MM.1S (cell line): Measurements from ENCODE around the gene L3HYPDH.

Experiments used
- DNase-seq: peaks from one replicate; pipeline ENCODE4 v3.0.0-alpha.2; 2015
- H2AFZ ChIP-seq: fragments of 300-600 bp; sonication (generic); 2 replicates; pipeline ENCODE4 v1.6.0; 2016; ENCODE audit warnings: antibody characterized with exemption, low read length
- H3F3A ChIP-seq: fragments of 300-600 bp; sonication (generic); 2 replicates; pipeline ENCODE4 v1.6.1; 2016; ENCODE audit warnings: mild to moderate bottlenecking, antibody characterized with exemption, low read length, moderate library complexity, mixed read lengths; ENCODE audit not compliant: insufficient read depth
- H3K27ac ChIP-seq: fragments of 300-600 bp; sonication (generic); 2 replicates; pipeline ENCODE4 v1.5.1; 2016; ENCODE audit warnings: mild to moderate bottlenecking, low read length
- H3K27me3 ChIP-seq: fragments of 300-600 bp; sonication (generic); replicated peaks from 2 replicates; pipeline ENCODE4 v1.6.0; 2016; ENCODE audit warnings: low read length; ENCODE audit not compliant: insufficient read depth
- H3K36me3 ChIP-seq: fragments of 300-600 bp; sonication (generic); replicated peaks from 2 replicates; pipeline ENCODE4 v1.6.1; 2016; ENCODE audit warnings: mild to moderate bottlenecking, low read length, mixed read lengths; ENCODE audit not compliant: insufficient read depth
- H3K4me1 ChIP-seq: fragments of 300-600 bp; sonication (generic); 2 replicates; pipeline ENCODE4 v1.6.1; 2016; ENCODE audit warnings: low read length, mixed read lengths
- H3K4me2 ChIP-seq: fragments of 300-600 bp; sonication (generic); 2 replicates; pipeline ENCODE4 v1.6.0; 2016; ENCODE audit warnings: low read depth, low read length
- H3K4me3 ChIP-seq: fragments of 300-600 bp; sonication (generic); 2 replicates; pipeline ENCODE4 v1.5.1; 2016; ENCODE audit warnings: low read length, mixed read lengths
- H3K79me2 ChIP-seq: fragments of 300-600 bp; sonication (generic); 2 replicates; pipeline ENCODE4 v1.6.1; 2016; ENCODE audit warnings: mixed run types, low read length, mixed read lengths
- H3K9ac ChIP-seq: fragments of 300-600 bp; sonication (generic); 2 replicates; pipeline ENCODE4 v1.6.1; 2016; ENCODE audit warnings: low read length, mixed read lengths
- H3K9me2 ChIP-seq: fragments of 300-600 bp; sonication (generic); replicated peaks from 2 replicates; pipeline ENCODE4 v1.6.1; 2016; ENCODE audit warnings: mild to moderate bottlenecking, low read length, mixed read lengths; ENCODE audit not compliant: insufficient read depth
- H3K9me3 ChIP-seq: fragments of 300-600 bp; sonication (generic); replicated peaks from 2 replicates; pipeline ENCODE4 v1.6.1; 2016; ENCODE audit warnings: mild to moderate bottlenecking, low read length, mixed read lengths; ENCODE audit not compliant: insufficient read depth
- H4K20me1 ChIP-seq: fragments of 300-600 bp; sonication (generic); 2 replicates; pipeline ENCODE4 v1.6.1; 2016; ENCODE audit warnings: mild to moderate bottlenecking, low read length, moderate library complexity, mixed read lengths; ENCODE audit not compliant: insufficient read depth
- CTCF ChIP-seq: fragments of 300-600 bp; sonication (generic); IDR thresholded peaks from 2 replicates; pipeline ENCODE4 v1.5.1; 2016; ENCODE audit warnings: antibody characterized with exemption, low read length, mixed read lengths
- EZH2 ChIP-seq: fragments of 300-600 bp; sonication (generic); optimal IDR thresholded peaks from 2 replicates; pipeline ENCODE3; 2017; ENCODE audit warnings: low read depth, mild to moderate bottlenecking, antibody characterized with exemption, low read length, mixed read lengths
- EZH2phosphoT487 ChIP-seq: fragments of 300-600 bp; sonication (generic); IDR thresholded peaks from 2 replicates; pipeline ENCODE4 v1.6.1; 2018; ENCODE audit warnings: antibody characterized with exemption, low read length

L3HYPDH gene

GRCh38 chr14:59507063-59507751 lies 23.0 kb upstream of the L3HYPDH start:
- H2AFZ ChIP-seq: no peak overlapping the region
- H3F3A ChIP-seq: no peaks in the 10 kb centered on the region
- DNase-seq: peak; percentile 34
- no peaks in the 10 kb centered on the region for H3K9me3 ChIP-seq
- no peaks in the 10 kb centered on the region for H4K20me1 ChIP-seq
- H3K79me2 ChIP-seq: no peaks in the 10 kb centered on the region
- H3K27me3 ChIP-seq: no peaks in the 10 kb centered on the region
- no peaks in the 10 kb centered on the region for H3K9me2 ChIP-seq
- no peaks in the 10 kb centered on the region for H3K4me1 ChIP-seq
- H3K4me2 ChIP-seq: no peak overlapping the region
- H3K36me3 ChIP-seq: no peaks in the 10 kb centered on the region
- no peak for TF ChIP-seq EZH2phosphoT487
- TF ChIP-seq CTCF: peak; percentile 71
- H3K27ac ChIP-seq: no peak overlapping the region
- no peak overlapping the region for H3K4me3 ChIP-seq
- H3K9ac ChIP-seq: no peak overlapping the region

- no peaks in the 10 kb centered on the region for H3K79me2 ChIP-seq
- no peak overlapping the region for H3K4me3 ChIP-seq
- no peak overlapping the region for H3K9ac ChIP-seq
- no peaks in the 10 kb centered on the region for H3K36me3 ChIP-seq
- H3K27ac ChIP-seq: no peak overlapping the region
- TF ChIP-seq EZH2phosphoT487: no peak
- TF ChIP-seq EZH2: no peak
- no peak for TF ChIP-seq CTCF
- no peaks in the 10 kb centered on the region for H3K27me3 ChIP-seq
- DNase-seq: no peak
- no peaks in the 10 kb centered on the region for H4K20me1 ChIP-seq
- no peaks in the 10 kb centered on the region for H3K4me1 ChIP-seq
- no peak overlapping the region for H2AFZ ChIP-seq
- H3F3A ChIP-seq: no peaks in the 10 kb centered on the region
- H3K9me3 ChIP-seq: no peaks in the 10 kb centered on the region
- H3K9me2 ChIP-seq: no peaks in the 10 kb centered on the region
- no peak overlapping the region for H3K4me2 ChIP-seq
Measured at GRCh38 chr14:59503256-59503655, 19.0 kb upstream of the L3HYPDH start.

- no peak for DNase-seq
- no peak overlapping the region for H2AFZ ChIP-seq
- no peaks in the 10 kb centered on the region for H3K27me3 ChIP-seq
- no peaks in the 10 kb centered on the region for H3K9me3 ChIP-seq
- H3K4me2 ChIP-seq: no peak overlapping the region
- H3F3A ChIP-seq: no peaks in the 10 kb centered on the region
- H3K4me1 ChIP-seq: no peaks in the 10 kb centered on the region
- no peaks in the 10 kb centered on the region for H4K20me1 ChIP-seq
- H3K79me2 ChIP-seq: no peaks in the 10 kb centered on the region
- no peaks in the 10 kb centered on the region for H3K9me2 ChIP-seq
- no peaks in the 10 kb centered on the region for H3K36me3 ChIP-seq
- H3K4me3 ChIP-seq: no peak overlapping the region
- TF ChIP-seq CTCF (no peak), EZH2 (no peak), EZH2phosphoT487 (no peak)
- no peak overlapping the region for H3K9ac ChIP-seq
- no peak overlapping the region for H3K27ac ChIP-seq
Measured at GRCh38 chr14:59500732-59501131, 16.5 kb upstream of the L3HYPDH start.
